GM19035 (cell line): ENCODE data around the gene PSMD14.

Experiments
- ATAC-seq: cut with Tn5 transposase; IDR thresholded peaks from one replicate; pipeline ENCODE4 v1.9.1; 2021; ENCODE audit not compliant: unreplicated experiment

Gene PSMD14

DNA sequence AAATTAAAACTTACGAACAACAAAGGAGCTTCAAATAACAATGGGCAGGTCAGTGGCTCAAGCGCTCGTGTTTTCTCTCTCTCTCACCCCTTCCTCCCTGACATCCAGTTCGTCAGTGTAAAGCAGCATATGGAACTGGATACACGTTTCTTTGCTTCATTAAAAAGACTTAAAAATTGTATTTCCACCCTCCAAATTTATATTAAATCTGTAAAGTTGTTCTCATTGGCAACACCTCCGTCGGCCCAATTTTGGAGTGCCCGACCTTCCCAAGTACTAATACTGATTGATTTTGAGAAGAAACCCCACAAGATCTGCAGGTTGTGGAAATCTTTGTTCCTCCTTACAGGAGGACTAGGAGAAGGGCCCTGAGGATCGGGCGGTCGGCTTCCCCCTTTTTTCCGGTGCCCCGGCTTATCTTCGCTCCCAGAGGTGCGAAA, 110.1 kb downstream of the PSMD14 start:
- ATAC-seq, result no peak

DNA sequence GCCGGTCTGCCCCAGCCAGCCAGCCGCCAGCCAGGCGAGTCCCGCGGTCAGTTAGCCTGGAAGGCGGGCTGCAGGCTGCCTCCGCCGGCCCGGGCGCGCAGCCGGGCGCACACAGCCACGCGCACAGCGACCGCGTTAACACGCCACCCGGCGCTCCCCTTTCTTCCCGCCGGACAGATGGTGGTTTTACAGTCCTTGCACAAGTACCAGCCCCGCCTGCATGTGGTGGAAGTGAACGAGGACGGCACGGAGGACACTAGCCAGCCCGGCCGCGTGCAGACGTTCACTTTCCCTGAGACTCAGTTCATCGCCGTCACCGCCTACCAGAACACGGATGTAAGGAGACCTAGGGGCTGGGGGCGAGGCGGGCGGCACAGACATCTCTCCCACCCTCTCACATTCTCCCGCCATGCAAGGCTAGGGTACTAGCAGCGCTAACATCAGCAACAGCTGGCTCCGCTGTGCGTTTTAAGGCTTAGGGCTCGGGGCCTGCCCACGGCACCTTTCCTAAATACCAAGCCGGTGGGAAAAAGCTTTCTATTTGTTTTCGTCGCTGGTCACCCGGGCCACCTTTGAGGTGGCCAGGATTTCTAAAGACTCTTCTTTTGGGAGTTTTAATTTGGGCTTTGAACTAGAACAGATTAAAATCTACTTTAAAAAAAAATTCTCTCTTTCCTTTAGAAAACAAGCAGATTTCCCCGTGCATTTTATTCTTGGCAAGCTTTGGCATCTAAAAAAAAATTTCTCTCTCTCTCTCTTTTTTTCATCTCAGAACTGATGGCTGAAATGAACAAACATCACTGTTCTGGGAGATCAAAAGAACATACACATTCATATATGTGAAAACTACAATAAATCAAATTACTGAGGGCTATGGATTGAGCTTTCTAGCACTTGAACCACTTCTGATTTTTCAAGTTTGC, 110.8 kb downstream of the PSMD14 start:
- no peak for ATAC-seq

GRCh38 chr2:161419638-161420190, 111.5 kb downstream of the PSMD14 start:
- ATAC-seq, result no peak

- no peak for ATAC-seq
Observed at GRCh38 chr2:161420406-161421074, 112.3 kb downstream of the PSMD14 start.

- no peak for ATAC-seq
Observed at GRCh38 chr2:161421686-161422085, 113.5 kb downstream of the PSMD14 start.

DNA sequence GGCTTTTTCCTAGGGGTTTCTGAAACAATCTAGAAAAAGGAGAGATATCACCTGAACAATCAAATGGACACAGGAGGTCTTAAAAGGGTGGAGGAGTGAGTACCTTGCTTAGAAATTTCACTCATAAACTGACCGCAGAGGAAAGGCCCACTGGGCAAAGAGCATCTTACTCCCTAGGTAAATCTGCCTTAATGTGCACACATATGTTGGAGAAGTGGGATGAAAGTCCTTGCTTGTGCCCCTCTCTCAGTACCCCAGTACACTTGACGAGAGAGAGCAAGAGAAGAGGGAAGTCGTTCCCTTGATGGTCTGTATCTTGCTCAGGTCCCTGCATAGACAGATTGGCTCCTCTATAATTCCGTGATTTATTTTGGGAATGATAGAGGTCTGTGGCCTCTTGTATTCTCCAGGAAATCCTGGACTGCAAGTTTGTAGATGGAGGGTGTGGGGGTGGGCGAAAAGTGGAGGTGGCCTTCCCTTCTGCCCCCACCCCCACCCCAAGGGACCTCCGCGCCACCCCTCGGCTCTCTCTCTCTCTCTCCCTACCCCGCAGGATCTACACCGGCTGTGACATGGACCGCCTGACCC, 114.7 kb downstream of the PSMD14 start:
- ATAC-seq, result no peak

GRCh38 chr2:161423421-161424393, 115.5 kb downstream of the PSMD14 start:
- no peak for ATAC-seq

DNA sequence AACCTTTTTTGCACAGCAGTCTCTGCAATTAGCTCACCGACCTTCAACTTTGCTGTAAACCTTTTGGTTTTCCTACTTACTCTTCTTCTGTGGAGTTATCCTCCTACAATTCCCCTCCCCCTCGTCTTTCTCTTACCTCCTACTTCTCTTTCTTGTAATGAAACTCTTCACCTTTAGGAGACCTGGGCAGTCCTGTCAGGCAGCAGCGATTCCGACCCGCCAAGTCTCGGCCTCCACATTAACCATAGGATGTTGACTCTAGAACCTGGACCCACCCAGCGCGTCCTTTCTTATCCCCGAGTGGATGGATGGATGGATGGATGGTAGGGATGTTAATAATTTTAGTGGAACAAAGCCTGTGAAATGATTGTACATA, 116.2 kb downstream of the PSMD14 start:
- ATAC-seq, result no peak

DNA sequence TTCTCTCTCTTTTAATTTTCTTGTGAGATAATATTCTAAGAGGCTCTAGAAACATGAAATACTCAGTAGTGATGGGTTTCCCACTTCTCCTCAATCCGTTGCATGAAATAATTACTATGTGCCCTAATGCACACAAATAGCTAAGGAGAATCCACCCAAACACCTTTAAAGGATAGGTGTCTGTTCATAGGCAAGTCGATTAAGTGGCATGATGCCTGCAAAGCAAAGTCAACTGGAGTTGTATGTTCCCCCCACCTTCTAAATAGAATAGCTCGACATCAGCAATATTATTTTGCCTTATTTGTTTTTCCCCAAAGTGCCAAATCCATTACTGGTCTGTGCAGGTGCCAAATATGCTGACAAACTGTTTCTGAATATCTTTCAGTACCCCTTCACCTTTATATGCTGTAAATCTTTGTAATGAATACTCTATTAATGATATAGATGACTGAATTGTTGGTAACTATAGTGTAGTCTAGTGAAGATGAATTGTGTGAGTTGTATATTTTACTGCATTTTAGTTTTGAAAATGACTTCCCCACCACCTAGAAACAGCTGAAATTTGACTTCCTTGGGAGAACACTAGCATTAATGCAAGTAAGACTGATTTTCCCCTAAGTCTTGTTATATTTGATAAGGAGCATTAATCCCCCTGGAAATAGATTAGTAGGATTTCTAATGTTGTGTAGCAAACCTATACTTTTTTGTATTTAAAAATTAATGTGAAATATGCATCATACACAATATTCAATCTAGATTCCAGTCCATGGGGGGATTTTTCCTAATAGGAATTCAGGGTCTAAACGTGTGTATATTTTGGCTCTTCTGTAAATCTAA, 116.9 kb downstream of the PSMD14 start:
- no peak for ATAC-seq

- ATAC-seq, result no peak
Observed at GRCh38 chr2:161425728-161426454, 117.7 kb downstream of the PSMD14 start.

GRCh38 chr2:161426455-161426921, 118.3 kb downstream of the PSMD14 start:
- no peak for ATAC-seq

- ATAC-seq, result no peak
Observed at GRCh38 chr2:161426922-161427663, 118.9 kb downstream of the PSMD14 start.

DNA sequence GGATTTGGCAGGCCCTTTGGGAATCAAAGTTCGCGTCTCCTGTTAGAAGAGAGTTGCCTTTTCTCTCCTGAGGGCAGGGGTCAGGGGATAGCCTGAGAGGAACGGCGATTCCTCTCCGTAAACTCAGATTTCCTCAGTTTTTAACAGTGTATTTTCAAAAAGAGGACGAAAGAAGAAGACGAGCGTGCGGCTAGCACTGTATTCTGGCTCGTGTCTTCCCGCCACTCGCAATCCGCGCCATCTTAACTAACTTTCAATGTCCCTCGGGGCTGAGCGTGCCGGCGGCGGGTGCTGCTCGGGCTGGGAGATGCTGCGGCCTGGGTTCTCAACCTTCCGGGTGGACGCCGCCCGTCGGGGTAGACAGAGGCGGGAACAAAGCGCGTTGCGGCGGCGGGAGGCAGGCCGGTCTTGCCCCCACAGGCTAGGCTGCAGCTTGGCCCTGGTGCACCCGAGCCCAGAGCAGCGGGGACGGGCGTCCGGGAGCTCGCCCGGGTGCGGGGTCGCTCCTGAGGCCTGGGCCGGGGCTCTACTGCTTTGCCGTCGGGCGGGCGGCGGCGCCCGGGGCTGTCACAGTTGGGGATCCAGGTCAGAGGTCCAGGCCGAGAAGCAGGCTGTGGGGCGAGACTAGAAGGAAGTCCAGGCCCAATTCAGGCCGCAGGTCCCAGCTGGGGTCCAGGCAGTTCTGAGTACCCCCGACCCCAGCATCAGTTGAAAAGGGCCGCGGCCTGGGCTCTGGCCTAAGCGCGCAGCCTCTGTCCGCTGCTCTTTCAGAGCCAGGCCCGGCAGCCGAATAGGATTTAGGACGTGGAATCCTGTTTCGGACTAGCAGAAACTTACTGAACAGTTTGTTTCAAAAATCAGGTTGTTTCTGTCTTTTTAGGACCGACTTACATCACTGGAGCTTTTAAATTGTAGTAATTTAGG, 119.7 kb downstream of the PSMD14 start:
- ATAC-seq, result no peak

DNA sequence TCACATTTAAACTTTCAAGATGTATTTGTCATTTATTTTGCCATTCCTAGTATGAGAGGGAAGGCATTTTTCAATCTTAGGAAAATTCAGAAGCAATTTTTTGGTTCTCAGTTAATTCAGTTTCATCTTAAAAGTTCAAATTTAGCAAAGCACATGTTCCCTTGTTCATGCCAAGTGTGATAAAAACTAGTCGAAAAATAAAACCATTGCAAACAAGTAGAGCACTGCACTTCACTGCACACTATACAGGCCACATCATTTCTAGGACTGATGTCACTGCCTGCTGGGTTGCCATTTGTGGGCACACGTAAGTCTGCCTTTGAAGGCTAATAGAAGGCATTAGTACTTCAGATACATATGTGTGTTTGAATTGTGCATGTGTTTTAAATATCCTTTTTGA, 122.2 kb downstream of the PSMD14 start:
- ATAC-seq, result no peak

DNA sequence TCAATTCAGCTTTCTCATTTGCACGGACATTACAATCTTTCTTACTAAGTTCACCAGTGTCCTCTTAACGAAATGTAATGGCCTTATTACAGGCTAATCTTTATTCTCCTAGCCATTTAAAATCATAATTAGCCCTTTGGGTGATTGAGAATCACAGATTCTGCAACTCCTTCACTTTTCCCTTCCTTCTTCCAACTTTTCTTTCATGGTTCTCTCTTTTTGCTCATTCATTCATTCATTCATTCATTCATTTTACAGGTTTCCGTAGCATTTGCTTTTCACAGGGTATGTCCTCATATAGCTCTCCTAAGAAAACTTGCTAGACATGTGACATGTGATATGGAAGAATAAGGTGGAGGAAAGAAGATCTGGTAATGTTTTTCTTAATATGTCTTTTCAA, 123.9 kb downstream of the PSMD14 start:
- ATAC-seq, result no peak

GRCh38 chr2:161434118-161434517, 125.9 kb downstream of the PSMD14 start:
- no peak for ATAC-seq

DNA sequence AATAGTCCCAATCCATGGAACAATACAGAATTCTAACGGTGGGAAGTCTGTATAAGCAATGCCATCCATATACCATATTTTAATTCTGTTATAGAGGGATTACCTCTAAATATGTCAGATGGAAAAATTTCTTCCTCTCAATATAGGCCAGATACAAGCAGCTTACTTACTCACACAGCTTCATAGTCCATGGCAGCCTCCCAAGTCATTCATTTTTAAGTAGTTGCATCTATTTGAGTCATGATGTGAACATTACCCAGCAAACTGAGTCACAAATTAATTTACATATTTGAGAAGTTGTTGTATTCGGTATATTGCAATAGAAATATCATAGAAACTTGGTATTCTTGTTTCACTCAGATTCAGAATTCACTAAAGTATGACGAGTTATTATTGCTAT, 128.2 kb downstream of the PSMD14 start:
- no peak for ATAC-seq
